Muscle layer of duodenum (tissue), 2 donors: Measurements from ENCODE around the gene ALX4.

ENCODE experiments used
- H3K27ac ChIP-seq: one replicate; pipeline ENCODE4 v1.7.0; 2013; ENCODE audit warnings: mild to moderate bottlenecking, low read length
- H3K27me3 ChIP-seq: one replicate; pipeline ENCODE4 v1.7.0; 2013; ENCODE audit warnings: low read depth, mild to moderate bottlenecking, control low read depth, low read length
- H3K36me3 ChIP-seq, 2 donors: one replicate each; pipeline ENCODE4 v1.7.0; 2013; ENCODE audit warnings: low read length in 2 of 2, control low read depth in 1 of 2, mild to moderate bottlenecking in 1 of 2; ENCODE audit not compliant: insufficient read depth in 2 of 2, control insufficient read depth in 1 of 2
- H3K4me1 ChIP-seq, 2 donors: one replicate each; pipeline ENCODE4 v1.7.0; 2013; ENCODE audit warnings: low read length in 2 of 2, mild to moderate bottlenecking in 2 of 2, control low read depth in 1 of 2, moderate library complexity in 1 of 2; ENCODE audit not compliant: insufficient read depth in 2 of 2, control insufficient read depth in 1 of 2
- H3K4me3 ChIP-seq, 2 donors: one replicate each; pipeline ENCODE4 v1.7.0; 2013; ENCODE audit warnings: low read length in 2 of 2, low read depth in 1 of 2, mild to moderate bottlenecking in 1 of 2
- H3K9me3 ChIP-seq, 2 donors: one replicate each; pipeline ENCODE4 v1.7.0; 2013; ENCODE audit warnings: low read length in 2 of 2, control low read depth in 1 of 2, mild to moderate bottlenecking in 1 of 2; ENCODE audit not compliant: control insufficient read depth in 1 of 2
- donor health status: healthy.

The ALX4 gene

GRCh38 chr11:44314733-44315132, 4.8 kb upstream of the ALX4 start:
- Histone ChIP-seq H3K4me3 (no peak overlapping the region), H3K4me1 (peaks cover 3 to 34% of the 10 kb centered on the region in 2 donors), H3K27ac (no peak overlapping the region), H3K9me3 (no peaks in the 10 kb centered on the region), H3K36me3 (no peaks in the 10 kb centered on the region), H3K27me3 (peaks cover 89% of the 10 kb centered on the region)

DNA sequence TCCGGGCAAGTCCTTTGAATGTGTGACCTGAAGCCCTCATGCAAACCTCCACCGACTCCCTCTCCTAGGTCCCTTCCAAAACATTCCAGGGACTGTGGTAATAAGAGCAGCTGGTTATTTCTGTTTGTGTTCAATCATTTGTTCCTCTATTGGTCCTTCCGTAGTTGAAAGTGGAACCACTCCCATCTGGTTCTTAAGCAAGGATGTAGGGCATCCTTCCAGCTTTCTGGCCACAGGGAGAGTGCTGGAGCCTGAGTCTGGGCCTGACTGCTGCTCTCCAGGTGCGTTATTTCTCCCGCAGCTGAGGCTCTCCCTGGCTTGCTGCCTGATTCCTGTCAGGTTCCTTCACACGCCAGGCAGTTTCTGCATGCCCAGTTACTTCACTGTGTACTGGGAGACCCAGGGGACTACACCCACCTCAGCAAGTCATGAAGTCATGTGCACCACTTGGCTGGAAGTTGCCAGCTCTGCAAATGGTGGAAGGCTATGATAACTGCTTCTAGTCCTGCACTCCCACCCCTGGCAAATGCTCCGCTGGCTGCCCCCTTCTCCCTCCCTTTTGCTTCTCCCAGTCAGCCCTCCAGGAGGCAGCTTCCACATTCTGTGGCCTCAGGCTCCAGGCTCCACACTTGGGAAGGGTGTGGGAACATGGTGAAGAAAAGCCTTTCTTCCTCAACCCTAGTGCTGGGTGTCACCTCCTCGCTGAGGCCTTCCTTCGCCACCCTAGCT, 4.0 kb upstream of the ALX4 start:
- H3K27me3 ChIP-seq, result peaks cover 82% of the 10 kb centered on the region
- no peaks in the 10 kb centered on the region for H3K9me3 ChIP-seq
- no peak overlapping the region for H3K4me3 ChIP-seq
- no peak overlapping the region for H3K27ac ChIP-seq
- H3K4me1 ChIP-seq, result peaks cover 3 to 37% of the 10 kb centered on the region in 2 donors
- H3K36me3 ChIP-seq, result no peaks in the 10 kb centered on the region

DNA sequence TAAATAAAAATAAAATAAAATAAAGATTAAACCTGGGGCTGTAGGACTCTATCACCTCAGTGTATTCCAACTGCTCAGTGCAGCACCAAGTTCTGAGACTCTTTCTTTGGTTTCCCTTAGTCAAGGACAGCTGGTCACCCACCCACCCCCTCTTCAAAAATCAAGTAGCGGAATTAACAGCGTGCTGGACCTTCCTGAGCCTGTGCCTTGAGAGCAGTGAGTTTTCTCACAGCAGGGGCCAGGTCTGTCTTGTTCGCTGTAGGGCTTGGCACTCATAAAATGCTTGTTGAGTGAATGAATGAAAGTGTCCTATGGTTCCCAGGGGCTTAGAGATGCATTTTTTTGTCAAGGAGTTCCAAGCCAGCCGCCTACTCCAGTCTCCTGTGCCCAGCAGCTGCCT, 2.9 kb upstream of the ALX4 start:
- peaks cover 3 to 37% of the 10 kb centered on the region in 2 donors for H3K4me1 ChIP-seq
- no peaks in the 10 kb centered on the region for H3K36me3 ChIP-seq
- H3K27ac ChIP-seq, result no peak overlapping the region
- peaks cover 81% of the 10 kb centered on the region for H3K27me3 ChIP-seq
- H3K9me3 ChIP-seq, result no peaks in the 10 kb centered on the region
- no peak overlapping the region for H3K4me3 ChIP-seq

DNA sequence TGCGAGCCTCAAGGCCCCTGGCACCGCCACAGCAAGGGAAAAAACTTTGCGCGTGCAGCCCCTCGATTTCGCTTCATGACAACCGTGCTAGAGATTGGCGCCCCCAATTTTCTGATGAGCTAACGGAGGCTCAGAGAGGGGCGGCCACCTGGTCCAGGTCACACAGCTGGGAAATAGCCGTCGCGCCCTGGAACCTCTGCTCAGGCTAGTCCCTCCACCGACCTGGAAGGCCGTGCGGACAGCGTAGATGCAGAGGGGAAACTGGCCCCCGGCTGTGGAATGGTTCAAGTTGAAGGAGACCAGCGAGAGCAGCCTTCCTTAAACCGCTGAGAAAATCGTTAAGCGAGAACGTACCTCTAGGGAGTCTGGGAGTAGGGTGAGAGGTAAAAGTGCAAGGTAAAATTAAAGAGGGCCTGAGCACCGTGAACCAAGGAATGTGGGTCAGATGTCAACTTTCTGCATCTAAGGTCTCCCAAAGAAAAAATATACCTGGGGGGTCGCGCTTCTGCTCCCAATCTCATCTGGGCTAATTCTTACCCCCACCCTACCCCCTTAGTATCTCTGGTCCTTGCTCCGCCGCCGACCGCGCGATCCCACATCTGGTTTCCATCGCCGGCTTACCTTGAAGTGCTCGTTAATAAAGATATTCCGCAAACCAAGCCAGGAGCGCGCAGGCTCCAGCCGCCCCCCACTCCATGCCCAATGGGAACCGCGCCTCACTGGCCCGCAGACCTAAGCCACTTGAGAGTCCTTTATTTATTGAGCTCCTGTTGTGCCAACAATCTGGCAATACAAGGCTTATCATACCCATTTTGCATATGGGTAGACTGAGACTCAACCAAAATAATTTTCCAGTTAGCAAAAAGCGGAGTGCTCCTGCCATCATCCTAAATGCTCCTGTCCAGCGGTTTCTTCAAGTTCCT, 1.7 kb upstream of the ALX4 start:
- peaks cover 80% of the 10 kb centered on the region for H3K27me3 ChIP-seq
- no peak overlapping the region for H3K27ac ChIP-seq
- H3K4me3 ChIP-seq, result no peak overlapping the region

GRCh38 chr11:44310463-44311272, 729 bp upstream of the ALX4 start:
- Histone ChIP-seq H3K4me3 (peak overlapping the region in 1 of 2 donors; percentile 11), H3K27ac (no peak overlapping the region), H3K27me3 (peaks cover 81% of the 10 kb centered on the region), H3K36me3 (no peaks in the 10 kb centered on the region), H3K4me1 (peaks cover 2 to 28% of the 10 kb centered on the region in 2 donors), H3K9me3 (no peaks in the 10 kb centered on the region)

More for the DNA sequence above, 1.7 kb upstream of the ALX4 start:
- Histone ChIP-seq H3K9me3 (no peaks in the 10 kb centered on the region), H3K4me1 (peaks cover 3 to 29% of the 10 kb centered on the region in 2 donors), H3K36me3 (no peaks in the 10 kb centered on the region)

- peaks cover 0 to 33% of the 10 kb centered on the region in 2 donors for H3K4me1 ChIP-seq
- no peaks in the 10 kb centered on the region for H3K9me3 ChIP-seq
- H3K36me3 ChIP-seq, result no peaks in the 10 kb centered on the region
- peak overlapping the region in 1 of 2 donors; percentile 62 for H3K4me3 ChIP-seq
- H3K27ac ChIP-seq, result no peak overlapping the region
- H3K27me3 ChIP-seq, result peaks cover 81% of the 10 kb centered on the region
Observed at GRCh38 chr11:44310206-44310462, 195 bp upstream of the ALX4 start.

DNA sequence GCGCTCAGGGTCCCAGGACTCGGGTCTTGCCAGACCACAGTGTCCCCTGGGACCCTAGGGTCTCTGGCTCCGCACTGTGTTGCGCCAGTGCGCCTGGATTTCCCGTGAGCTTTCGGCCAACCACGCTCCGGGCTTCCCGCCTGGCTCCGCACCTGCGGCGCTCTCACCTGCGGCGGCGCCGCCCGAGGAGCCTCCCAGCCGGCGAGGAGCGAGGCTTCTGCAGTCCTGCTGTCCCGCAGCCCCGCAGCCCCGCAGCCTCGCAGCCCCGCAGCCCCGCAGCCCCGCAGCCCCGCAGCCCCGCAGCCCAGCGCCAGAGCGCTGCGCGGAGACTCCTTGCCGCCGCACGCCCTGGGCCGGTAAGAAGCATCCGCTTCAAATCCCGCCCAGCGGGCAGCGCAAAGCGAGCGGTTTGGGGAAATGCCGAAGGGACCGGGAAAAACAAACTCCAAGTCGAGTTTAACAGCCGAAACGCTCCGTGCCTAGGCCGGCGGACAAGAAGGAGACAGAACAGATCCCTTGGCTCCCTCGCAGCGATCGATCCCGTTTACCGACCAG, 939 bp downstream of the ALX4 start:
- Histone ChIP-seq H3K36me3 (no peaks in the 10 kb centered on the region), H3K27me3 (peaks cover 82% of the 10 kb centered on the region), H3K4me1 (peaks cover 0 to 43% of the 10 kb centered on the region in 2 donors), H3K9me3 (no peaks in the 10 kb centered on the region), H3K27ac (no peak overlapping the region), H3K4me3 (peak overlapping the region in 1 of 2 donors; percentile 62)

- Histone ChIP-seq H3K36me3 (no peaks in the 10 kb centered on the region), H3K4me3 (no peak overlapping the region), H3K27me3 (peaks cover 82% of the 10 kb centered on the region), H3K27ac (no peak overlapping the region), H3K9me3 (no peaks in the 10 kb centered on the region), H3K4me1 (peaks cover 0 to 43% of the 10 kb centered on the region in 2 donors)
Observed at GRCh38 chr11:44308256-44308922, 1.6 kb downstream of the ALX4 start.

GRCh38 chr11:44307340-44308099, 2.4 kb downstream of the ALX4 start:
- H3K36me3 ChIP-seq, result no peaks in the 10 kb centered on the region
- H3K27ac ChIP-seq, result no peak overlapping the region
- H3K27me3 ChIP-seq, result peaks cover 84% of the 10 kb centered on the region
- H3K4me1 ChIP-seq, result peaks cover 0 to 43% of the 10 kb centered on the region in 2 donors
- no peaks in the 10 kb centered on the region for H3K9me3 ChIP-seq
- H3K4me3 ChIP-seq, result no peak overlapping the region

- Histone ChIP-seq H3K36me3 (no peaks in the 10 kb centered on the region), H3K4me3 (no peak overlapping the region), H3K27me3 (peaks cover 85% of the 10 kb centered on the region), H3K9me3 (no peaks in the 10 kb centered on the region), H3K27ac (no peak overlapping the region), H3K4me1 (peaks cover 0 to 43% of the 10 kb centered on the region in 2 donors)
Observed at GRCh38 chr11:44306918-44307244, 3.1 kb downstream of the ALX4 start.
